ENCODE measurements around the gene WRAP73. TPM values are rescaled to one million over a fixed set of nuclear protein-coding genes. Genes with fewer than 3 reads are reported as not detected.

WRAP73 gene
- total RNA-seq, 4 donors from 2014 or later = 19.7 to 30.4 (median 25.5) TPM

DNA sequence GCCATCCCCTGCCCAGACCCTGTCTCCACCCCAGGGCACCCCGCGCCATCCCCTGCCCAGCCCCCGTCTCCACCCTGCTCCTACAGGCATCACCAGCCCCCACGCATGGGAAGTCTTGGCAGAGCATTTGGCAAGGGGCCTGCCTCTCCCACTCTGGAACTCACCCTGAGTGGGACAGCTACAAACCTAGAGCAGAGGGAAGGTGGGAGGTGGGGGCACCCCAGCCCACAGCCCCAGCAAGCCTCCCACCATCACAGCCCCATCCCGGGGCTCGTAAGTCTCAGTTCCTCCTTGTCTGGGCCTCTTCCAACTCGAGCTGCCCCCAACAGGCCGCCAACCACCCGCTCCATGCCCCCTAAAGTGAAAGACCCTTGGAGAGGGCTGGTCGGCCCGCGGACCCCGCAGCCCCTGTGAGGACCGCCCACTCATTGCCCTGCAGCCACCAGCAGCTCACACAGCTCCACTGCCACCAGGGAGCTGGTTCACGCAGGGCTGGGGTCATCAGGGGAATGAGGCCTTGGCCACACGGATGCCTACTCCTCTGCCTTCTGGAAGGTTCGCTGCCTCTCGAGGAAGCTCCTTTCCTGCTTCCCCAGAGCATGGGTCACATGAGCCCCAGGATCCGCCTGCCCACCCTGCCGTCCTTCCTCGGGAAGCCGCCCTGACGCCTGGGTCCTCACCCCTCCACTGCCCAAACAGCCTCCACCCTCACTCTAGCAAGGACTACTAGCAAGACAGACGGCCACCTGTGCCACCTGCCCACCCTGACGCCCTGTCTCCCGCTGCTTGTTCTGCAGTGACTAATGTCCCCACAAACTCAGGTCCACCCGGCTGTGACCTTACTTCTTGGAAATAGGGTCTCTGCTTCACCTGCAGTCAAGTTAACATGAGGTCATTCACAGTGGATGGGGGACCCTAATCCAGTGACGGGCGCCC, 53.0 kb downstream of the WRAP73 start:
- no peaks in the 10 kb centered on the region for H3K27me3 ChIP-seq
- TF ChIP-seq POLR2A (IDR thresholded peaks at IDR 0.05) (no peak), EP300 (IDR thresholded peaks at IDR 0.05; ENCODE audit: low read depth) (no peak), POLR2AphosphoS5 (IDR thresholded peaks at IDR 0.05) (no peak)
- TF ChIP-seq, protein P1, sequence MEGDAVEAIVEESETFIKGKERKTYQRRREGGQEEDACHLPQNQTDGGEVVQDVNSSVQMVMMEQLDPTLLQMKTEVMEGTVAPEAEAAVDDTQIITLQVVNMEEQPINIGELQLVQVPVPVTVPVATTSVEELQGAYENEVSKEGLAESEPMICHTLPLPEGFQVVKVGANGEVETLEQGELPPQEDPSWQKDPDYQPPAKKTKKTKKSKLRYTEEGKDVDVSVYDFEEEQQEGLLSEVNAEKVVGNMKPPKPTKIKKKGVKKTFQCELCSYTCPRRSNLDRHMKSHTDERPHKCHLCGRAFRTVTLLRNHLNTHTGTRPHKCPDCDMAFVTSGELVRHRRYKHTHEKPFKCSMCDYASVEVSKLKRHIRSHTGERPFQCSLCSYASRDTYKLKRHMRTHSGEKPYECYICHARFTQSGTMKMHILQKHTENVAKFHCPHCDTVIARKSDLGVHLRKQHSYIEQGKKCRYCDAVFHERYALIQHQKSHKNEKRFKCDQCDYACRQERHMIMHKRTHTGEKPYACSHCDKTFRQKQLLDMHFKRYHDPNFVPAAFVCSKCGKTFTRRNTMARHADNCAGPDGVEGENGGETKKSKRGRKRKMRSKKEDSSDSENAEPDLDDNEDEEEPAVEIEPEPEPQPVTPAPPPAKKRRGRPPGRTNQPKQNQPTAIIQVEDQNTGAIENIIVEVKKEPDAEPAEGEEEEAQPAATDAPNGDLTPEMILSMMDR (IDR thresholded peaks at IDR 0.05) = no peak
- 75% methylated on average over 27 of the region's 29 CpGs; no CpG with 5 or more reads in 1 of the 2 donors for WGBS, 2 donors (ENCODE audit: low coverage in 1 of 2)
- no peaks in the 10 kb centered on the region for H3K36me3 ChIP-seq
- H3K9me3 ChIP-seq = no peaks in the 10 kb centered on the region
- H3K27ac ChIP-seq = no peak overlapping the region
- intact Hi-C loops (cut with DNase I; ENCODE audit: low total_unique reads) (no loop called here), in situ Hi-C loops (cut with MboI; ENCODE audit: low pct_ligation_motif_present in 1 of 4, low pct_unique_long_range_greater_than_20kb in 1 of 4, low sequenced_read_pairs in 3 of 4) (no loop called here)
- H3K4me1 ChIP-seq = peaks cover 0 to 20% (median 11%) of the 10 kb centered on the region in 4 donors
- DNase-seq = no peak
- H3K4me3 ChIP-seq = no peak overlapping the region

DNA sequence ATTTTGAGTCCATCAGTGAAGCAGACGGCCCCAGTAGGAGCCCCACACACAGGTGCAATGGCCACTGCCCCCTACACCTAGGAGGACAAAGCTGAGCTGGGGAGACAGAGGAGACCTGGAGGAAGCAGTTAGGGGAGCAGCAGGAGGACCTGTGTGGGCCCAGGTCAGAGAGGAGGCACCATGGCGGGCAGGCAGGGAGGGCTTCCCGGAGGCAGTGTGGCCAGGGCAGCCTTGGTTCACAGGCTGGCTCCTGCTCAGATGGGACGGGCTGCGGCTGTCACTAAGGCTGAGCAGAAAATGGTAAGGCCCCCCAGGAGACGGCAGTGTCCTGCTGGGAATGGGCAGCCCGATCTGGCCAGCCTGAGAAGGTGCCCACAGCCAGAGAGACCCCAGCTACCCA, 54.0 kb downstream of the WRAP73 start:
- Histone ChIP-seq H3K4me1 (peaks cover 0 to 20% (median 11%) of the 10 kb centered on the region in 4 donors), H3K4me3 (no peak overlapping the region), H3K27me3 (no peaks in the 10 kb centered on the region), H3K27ac (no peak overlapping the region), H3K36me3 (no peaks in the 10 kb centered on the region), H3K9me3 (no peaks in the 10 kb centered on the region)
- intact Hi-C loops (cut with DNase I; ENCODE audit: low total_unique reads) = no loop called here
- WGBS, 2 donors (ENCODE audit: low coverage in 1 of 2) = 93% methylated on average over 7 of the region's 7 CpGs; no CpG with 5 or more reads in 1 of the 2 donors
- TF ChIP-seq POLR2AphosphoS5 (IDR thresholded peaks at IDR 0.05) (no peak), POLR2A (IDR thresholded peaks at IDR 0.05) (no peak)
- in situ Hi-C loops (cut with MboI; ENCODE audit: low pct_ligation_motif_present in 1 of 4, low pct_unique_long_range_greater_than_20kb in 1 of 4, low sequenced_read_pairs in 3 of 4) = no loop called here
- DNase-seq = no peak

DNA sequence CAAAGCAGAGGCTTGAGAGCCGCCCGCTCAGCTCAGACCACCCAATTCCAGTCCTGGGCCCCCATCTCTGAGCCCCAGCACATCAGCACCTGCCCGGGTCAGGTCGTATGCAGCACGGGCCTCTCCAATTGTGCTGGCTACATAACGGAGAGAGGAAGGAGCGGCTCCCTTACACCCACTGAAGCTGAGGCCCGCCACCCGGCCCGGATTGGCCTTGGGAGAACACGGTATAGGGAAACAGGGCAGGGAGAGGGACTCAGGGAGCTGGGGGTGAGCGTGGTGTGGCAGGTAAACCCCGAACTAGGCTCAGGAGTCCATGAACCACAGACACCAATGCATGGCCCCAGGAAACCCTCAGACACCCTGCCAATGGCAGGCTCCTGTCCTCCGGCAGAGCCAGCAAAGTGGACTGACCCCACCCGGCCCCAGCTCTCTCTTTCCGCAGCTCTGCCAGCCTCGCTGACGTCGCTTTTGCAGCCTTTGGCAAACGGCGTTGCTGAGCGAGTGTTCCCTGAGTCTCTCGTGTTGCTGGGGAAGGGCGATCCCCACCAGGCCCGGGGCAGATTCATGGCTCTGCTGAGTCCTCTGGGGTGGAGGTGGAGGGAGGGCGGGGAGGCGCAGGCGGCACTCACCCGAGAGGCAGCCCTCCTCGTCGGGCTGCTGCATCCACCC, 55.1 kb downstream of the WRAP73 start:
- in situ Hi-C loops (cut with MboI; ENCODE audit: low pct_ligation_motif_present in 1 of 4, low pct_unique_long_range_greater_than_20kb in 1 of 4, low sequenced_read_pairs in 3 of 4) = no loop called here

DNA sequence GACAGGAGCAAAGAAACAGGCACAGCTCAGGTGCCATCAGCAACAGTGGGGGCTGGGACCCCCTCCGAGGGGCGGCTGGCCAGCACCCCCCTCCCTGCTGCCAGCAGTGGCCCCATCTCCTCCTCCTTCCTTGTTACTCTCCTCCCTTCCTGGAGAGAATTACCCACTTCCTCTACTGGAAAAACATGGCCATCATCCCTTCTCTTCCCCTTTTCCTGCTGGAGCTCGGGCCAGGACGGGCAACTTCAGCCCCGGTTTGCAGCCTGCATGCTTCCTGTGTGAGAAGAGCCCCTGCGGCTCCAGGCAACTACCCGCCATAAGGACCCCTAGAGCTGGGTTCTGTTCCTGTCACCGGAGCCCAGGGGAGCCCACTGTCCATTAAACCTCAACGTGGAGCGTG, 56.2 kb downstream of the WRAP73 start:
- Histone ChIP-seq H3K27ac (no peak overlapping the region), H3K36me3 (no peaks in the 10 kb centered on the region), H3K4me3 (no peak overlapping the region), H3K9me3 (no peaks in the 10 kb centered on the region), H3K27me3 (no peaks in the 10 kb centered on the region), H3K4me1 (peaks cover 0 to 19% (median 10%) of the 10 kb centered on the region in 4 donors)
- in situ Hi-C loops (cut with MboI; ENCODE audit: low pct_ligation_motif_present in 1 of 4, low pct_unique_long_range_greater_than_20kb in 1 of 4, low sequenced_read_pairs in 3 of 4) = no loop called here
- TF ChIP-seq POLR2AphosphoS5 (IDR thresholded peaks at IDR 0.05) (no peak), POLR2A (IDR thresholded peaks at IDR 0.05) (no peak), EP300 (IDR thresholded peaks at IDR 0.05; ENCODE audit: low read depth) (no peak)
- TF ChIP-seq, protein P1 (IDR thresholded peaks at IDR 0.05) = no peak
- no peak for DNase-seq
- intact Hi-C loops (cut with DNase I; ENCODE audit: low total_unique reads) = no loop called here
- WGBS, 2 donors (ENCODE audit: low coverage in 1 of 2) = 71 to 100% methylated on average over 2 to 10 of the region's 10 CpGs

More for the DNA sequence above, 55.1 kb downstream of the WRAP73 start:
- peaks cover 0 to 20% (median 11%) of the 10 kb centered on the region in 4 donors for H3K4me1 ChIP-seq
- no peak overlapping the region for H3K27ac ChIP-seq
- WGBS, 2 donors (ENCODE audit: low coverage in 1 of 2) = 87 to 90% methylated on average over 4 to 31 of the region's 31 CpGs
- intact Hi-C loops (cut with DNase I; ENCODE audit: low total_unique reads) = no loop called here
- H3K36me3 ChIP-seq = no peaks in the 10 kb centered on the region
- TF ChIP-seq EP300 (IDR thresholded peaks at IDR 0.05; ENCODE audit: low read depth) = no peak
- no peak for TF ChIP-seq POLR2AphosphoS5 (IDR thresholded peaks at IDR 0.05)
- no peak for TF ChIP-seq POLR2A (IDR thresholded peaks at IDR 0.05)
- H3K4me3 ChIP-seq = no peak overlapping the region
- H3K9me3 ChIP-seq = no peaks in the 10 kb centered on the region
- no peaks in the 10 kb centered on the region for H3K27me3 ChIP-seq
- no peak for DNase-seq

DNA sequence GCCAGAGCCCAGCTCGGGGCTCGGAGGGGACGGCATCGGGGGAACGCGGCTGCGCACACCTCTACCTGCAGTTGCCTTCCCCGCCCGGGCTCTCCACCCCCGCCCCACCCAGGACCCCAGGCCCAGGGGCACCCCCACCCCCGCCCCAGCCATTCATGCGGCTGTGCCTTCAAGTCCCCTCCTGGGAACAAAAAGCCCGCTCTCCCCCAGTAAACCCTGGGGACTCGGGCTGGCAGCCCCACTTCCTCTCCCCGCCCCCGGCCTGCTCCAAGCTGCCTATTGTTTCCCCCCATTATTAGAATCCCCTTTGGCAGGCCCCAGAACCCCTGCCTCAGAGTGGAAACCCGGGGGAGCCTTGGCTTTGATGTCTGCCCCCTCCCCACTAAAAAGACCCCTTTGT, 56.6 kb downstream of the WRAP73 start:
- peaks cover 0 to 15% (median 6%) of the 10 kb centered on the region in 4 donors for H3K4me1 ChIP-seq
- no peak overlapping the region for H3K27ac ChIP-seq
- no peak overlapping the region for H3K4me3 ChIP-seq
- no peaks in the 10 kb centered on the region for H3K36me3 ChIP-seq
- H3K27me3 ChIP-seq = no peaks in the 10 kb centered on the region
- intact Hi-C loops (cut with DNase I; ENCODE audit: low total_unique reads) = no loop called here
- in situ Hi-C loops (cut with MboI; ENCODE audit: low pct_ligation_motif_present in 1 of 4, low pct_unique_long_range_greater_than_20kb in 1 of 4, low sequenced_read_pairs in 3 of 4) = no loop called here
- TF ChIP-seq, protein P1 (IDR thresholded peaks at IDR 0.05) = no peak
- TF ChIP-seq POLR2AphosphoS5 (IDR thresholded peaks at IDR 0.05) (no peak), EP300 (IDR thresholded peaks at IDR 0.05; ENCODE audit: low read depth) (no peak), POLR2A (IDR thresholded peaks at IDR 0.05) (no peak)
- 83% methylated on average over 13 of the region's 17 CpGs; no CpG with 5 or more reads in 1 of the 2 donors for WGBS, 2 donors (ENCODE audit: low coverage in 1 of 2)
- no peaks in the 10 kb centered on the region for H3K9me3 ChIP-seq
- DNase-seq = no peak

Data from transverse colon (tissue), 4 donors.